BJ (cell line): ENCODE measurements around the gene GSTO1. TPM values are rescaled to one million over a fixed set of nuclear protein-coding genes. Genes with fewer than 3 reads are reported as not detected.

ENCODE experiments used
- CTCF ChIA-PET: fragments of 350-600 bp; formaldehyde crosslinking; extraction: SDS; loops from one replicate; lab custom pipeline; 2021; ENCODE audit warnings: antibody characterized with exemption, inconsistent platforms; lab: Yijun Ruan, JAX
- POLR2A ChIA-PET: fragments of 300-600 bp; sonication (Branson Sonifier 250); formaldehyde crosslinking; extraction: SDS; loops from one replicate; lab custom pipeline; 2021; ENCODE audit warnings: antibody characterized with exemption; lab: Charles Lee
- DNase-seq: peaks from one replicate; pipeline ENCODE4 v3.0.0-alpha.2; 2011; ENCODE audit warnings: low read depth
- H3K27me3 ChIP-seq: 2 replicates; pipeline ENCODE4 v1.6.0; 2011; ENCODE audit warnings: low read length; ENCODE audit not compliant: control insufficient read depth, insufficient read depth
- H3K36me3 ChIP-seq: 2 replicates; pipeline ENCODE4 v1.5.1; 2011; ENCODE audit warnings: low read length; ENCODE audit not compliant: control insufficient read depth, insufficient read depth
- H3K4me3 ChIP-seq: 2 replicates; pipeline ENCODE4 v1.5.1; 2011; ENCODE audit warnings: low read depth, mild to moderate bottlenecking, control low read depth, low read length
- CTCF ChIP-seq: IDR thresholded peaks from 2 replicates; pipeline ENCODE4 v1.5.1; 2011; ENCODE audit warnings: low read depth, mild to moderate bottlenecking, control low read depth, inconsistent platforms, low read length, moderate library complexity; ENCODE audit not compliant: insufficient read depth
- polyA plus RNA-seq: library from polyadenylated mRNA; depleted of rRNA; stranded (reverse); fragments of >200 nt; gene quantifications from 2 replicates; pipeline ENCODE4 v1.2.3, GENCODE V29; 2011

Gene GSTO1
- polyA plus RNA-seq, 1 experiment: 79.3 TPM

- no peak for DNase-seq
- Histone ChIP-seq H3K4me3 (no peak overlapping the region), H3K27me3 (no peaks in the 10 kb centered on the region), H3K36me3 (peaks cover 27% of the 10 kb centered on the region)
- ChIA-PET CTCF (interaction anchor here (0.7 to 4.1 kb wide), 9 partner anchors 9 to 43 kb away, joined by 3 to 30 read pairs (median 4); partner anchors contain the start of genes CFAP58 and ITPRIP), POLR2A (no interaction called here)
- no peak for TF ChIP-seq CTCF
Observed at GRCh38 chr10:104309980-104310978, 55.6 kb downstream of the GSTO1 start.

- ChIA-PET CTCF (interaction anchor here (0.7 to 4.1 kb wide), 6 partner anchors 11 to 39 kb away, joined by 3 to 30 read pairs (median 7); partner anchors contain the start of gene ITPRIP), POLR2A (no interaction called here)
- Histone ChIP-seq H3K36me3 (peaks cover 34% of the 10 kb centered on the region), H3K4me3 (no peak overlapping the region), H3K27me3 (no peaks in the 10 kb centered on the region)
- DNase-seq: no peak
- no peak for TF ChIP-seq CTCF
Observed at GRCh38 chr10:104311184-104311720, 56.6 kb downstream of the GSTO1 start.

- DNase-seq: no peak
- ChIA-PET CTCF (interaction anchor here (1.8 to 5.2 kb wide), 4 partner anchors 9 to 36 kb away, joined by 4 to 35 read pairs (median 10); no protein-coding TSS in a partner anchor), POLR2A (no interaction called here)
- TF ChIP-seq CTCF: no peak
- H3K36me3 ChIP-seq: peaks cover 34% of the 10 kb centered on the region
- H3K4me3 ChIP-seq: no peak overlapping the region
- no peaks in the 10 kb centered on the region for H3K27me3 ChIP-seq
Observed at GRCh38 chr10:104314591-104315485, 60.1 kb downstream of the GSTO1 start.

- CTCF ChIA-PET: interaction anchor here (2.8 to 5.2 kb wide), 2 partner anchors 10 to 35 kb away, joined by 13 to 35 read pairs; no protein-coding TSS in a partner anchor
- Histone ChIP-seq H3K27me3 (no peaks in the 10 kb centered on the region), H3K4me3 (no peak overlapping the region), H3K36me3 (peaks cover 34% of the 10 kb centered on the region)
- TF ChIP-seq CTCF: no peak
- POLR2A ChIA-PET: no interaction called here
- no peak for DNase-seq
Observed at GRCh38 chr10:104315486-104315921, 60.8 kb downstream of the GSTO1 start.
